Left forelimb (tissue), 1 donor: ENCODE data around the gene TMEM236.

ENCODE experiments used
- DNase-seq: peaks from one replicate; pipeline ENCODE4 v3.0.0-alpha.2; 2018; ENCODE audit warnings: low spot score

Gene TMEM236

DNA sequence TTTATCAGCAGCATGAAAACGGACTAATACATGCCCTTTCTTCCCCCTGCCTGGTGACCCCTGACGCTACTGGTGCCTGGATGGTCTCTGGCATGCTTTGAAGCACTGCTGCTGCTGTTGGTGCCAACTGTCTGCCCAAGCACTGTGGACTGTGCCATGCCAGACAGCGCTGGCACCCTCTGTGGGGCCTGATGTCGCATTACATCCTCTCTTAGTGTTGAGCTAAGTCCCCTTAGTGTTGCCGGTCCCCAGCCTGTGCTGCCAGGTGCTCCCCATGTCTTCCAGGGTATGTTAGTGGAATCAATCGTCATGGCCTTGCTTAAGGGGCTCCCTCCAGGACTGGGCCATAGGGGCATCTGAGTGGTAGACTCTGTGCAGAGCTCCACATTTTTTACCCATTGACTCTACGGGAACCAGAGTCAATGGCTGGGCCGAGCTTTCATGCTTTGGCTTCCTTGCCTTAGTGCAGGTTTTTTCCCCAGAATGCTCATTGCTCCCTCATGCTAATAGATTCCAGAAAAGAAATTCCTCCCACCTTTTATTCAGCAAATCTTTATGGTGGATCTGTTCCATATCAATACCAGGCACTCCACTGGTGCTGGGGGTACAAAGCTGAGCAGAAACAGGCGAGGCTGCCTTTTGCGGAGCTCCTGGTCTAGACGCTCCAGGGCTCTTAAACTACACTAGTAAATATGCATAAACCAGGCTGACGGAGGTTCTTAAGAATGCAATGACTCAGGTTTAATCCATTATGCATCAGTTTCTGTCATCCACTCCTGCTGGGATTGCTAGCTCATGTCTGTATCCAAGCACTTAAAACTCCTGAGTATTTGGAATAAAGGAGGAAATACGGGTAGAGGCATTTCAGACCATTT lies 35.3 kb downstream of the TMEM236 start:
- DNase-seq = no peak

DNA sequence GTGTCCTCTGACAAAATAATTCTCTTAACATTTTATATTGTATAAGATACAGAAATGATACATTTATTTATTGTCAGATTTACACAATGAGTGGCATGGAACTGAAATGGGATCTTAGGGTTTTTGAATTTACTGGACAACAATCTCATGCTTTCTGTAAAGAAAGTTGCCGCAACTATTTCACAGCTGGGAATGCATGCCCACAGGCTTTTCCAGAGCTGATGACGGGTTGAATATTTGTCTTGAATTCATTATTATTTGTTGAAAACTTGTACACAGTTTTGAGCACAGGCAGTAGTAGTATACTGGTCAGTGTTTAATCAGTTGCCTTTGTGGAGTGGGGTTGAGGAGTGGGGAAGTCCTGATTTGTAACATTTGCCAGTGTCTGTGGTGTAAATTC lies 36.6 kb downstream of the TMEM236 start:
- DNase-seq = no peak

DNA sequence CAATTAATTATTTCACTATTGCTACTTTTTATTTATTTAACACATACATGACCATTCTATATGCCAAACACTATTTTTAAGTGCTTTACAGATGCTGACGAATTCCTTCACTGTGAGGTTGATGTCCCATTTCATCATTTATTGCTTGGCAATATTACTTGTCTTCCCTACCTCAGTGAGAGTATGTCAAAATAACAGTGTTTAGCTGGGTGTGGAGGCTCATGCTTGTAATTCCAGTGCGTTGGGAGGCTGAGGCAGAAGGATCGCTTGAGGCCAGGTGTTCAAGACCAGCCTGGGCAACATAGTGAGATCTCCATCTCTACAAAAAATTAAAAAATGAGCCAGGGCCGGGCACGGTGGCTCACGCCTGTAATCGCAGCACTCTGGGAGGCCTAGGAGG lies 37.4 kb downstream of the TMEM236 start:
- no peak for DNase-seq

DNA sequence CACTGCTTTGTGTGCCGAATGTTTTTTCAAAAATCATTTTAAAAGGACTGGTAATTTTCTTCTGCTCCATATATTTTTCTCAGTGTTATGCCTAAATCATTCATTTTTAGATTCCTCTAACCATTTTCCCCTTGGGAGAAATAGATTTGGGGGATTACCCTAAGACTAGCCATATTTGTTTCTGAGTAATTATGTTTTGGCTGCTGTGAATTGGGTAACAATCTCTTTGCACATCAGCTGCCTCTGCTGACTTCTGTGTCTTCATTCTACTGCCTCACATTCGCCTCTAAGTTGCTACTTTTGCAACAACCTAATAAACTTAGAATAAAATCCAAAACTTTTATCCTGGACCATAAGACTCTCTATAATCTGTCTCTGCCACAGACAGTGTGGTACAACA lies 38.6 kb downstream of the TMEM236 start:
- DNase-seq = no peak

DNA sequence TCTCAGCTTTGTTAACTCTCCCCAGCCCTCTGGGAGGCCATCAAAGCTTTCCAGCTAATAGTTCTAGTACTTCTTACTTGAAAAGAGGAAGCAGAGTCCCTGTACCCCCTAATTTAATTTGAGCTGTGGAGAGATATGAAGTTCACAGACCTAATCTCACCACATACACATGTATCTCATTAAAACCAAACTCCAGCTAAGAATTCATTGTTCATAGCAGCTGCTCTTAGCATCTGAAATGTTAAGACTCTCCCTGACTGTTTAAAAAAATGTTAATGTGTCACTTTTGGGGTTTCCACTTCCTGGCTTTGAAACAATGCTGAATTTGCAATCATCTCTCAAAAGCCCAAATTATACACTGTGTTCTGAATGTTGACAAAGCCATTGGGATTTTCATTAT lies 41.0 kb downstream of the TMEM236 start:
- DNase-seq = no peak

DNA sequence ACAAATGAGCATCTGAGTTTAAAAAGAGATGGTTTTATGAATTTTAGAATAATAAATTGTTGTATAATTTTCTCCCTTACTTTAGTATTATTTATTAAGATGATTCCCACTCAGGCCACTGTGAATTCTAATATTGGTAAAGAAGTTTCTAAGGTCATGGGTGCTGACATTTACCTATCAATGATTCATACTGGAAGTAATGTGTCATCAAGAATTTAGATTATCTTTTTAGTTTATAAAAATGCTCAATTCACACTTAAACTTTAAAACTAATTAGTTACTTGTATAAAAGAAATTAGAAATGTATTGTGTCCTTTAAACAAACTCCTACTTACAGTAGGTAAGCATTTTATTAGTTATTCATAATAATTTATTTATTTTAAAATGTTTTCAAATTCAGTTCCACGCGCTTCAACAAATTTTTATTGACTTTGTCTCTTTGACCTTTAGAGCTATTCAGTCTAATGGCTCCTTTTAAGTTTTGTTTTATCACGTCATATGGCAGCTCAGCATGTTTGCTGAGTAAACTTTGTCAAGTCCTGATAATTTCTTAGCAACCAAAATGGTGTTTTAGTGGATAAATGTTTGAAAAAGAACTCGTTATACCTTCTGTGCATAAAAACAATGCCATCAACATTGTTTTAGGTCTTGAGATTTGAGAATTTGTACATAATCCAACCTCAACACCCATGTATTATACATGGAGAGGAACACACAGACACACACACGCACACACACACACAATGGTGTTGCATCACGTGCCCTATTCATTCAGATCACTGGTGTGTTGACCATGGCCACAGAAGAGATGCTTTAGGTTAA lies 42.0 kb downstream of the TMEM236 start:
- DNase-seq = no peak

DNA sequence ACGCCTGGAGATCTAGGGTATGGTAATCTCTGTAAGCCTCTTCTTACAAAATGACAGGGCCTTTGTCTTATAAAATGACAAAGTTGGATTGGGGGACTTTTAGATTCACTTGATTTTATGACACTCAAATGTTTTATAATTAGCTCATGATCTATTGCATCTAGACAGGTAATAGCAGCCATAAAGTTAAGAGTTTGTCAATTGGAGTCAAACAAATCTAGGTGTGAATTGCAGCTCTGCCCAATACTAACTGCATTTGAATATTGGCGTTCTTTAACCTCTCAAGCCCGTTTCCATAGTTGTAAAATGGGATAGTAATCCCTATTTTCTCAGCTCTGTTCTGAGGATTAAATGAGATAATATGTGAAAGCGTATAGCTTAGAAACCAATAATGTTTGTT lies 43.1 kb downstream of the TMEM236 start:
- no peak for DNase-seq

DNA sequence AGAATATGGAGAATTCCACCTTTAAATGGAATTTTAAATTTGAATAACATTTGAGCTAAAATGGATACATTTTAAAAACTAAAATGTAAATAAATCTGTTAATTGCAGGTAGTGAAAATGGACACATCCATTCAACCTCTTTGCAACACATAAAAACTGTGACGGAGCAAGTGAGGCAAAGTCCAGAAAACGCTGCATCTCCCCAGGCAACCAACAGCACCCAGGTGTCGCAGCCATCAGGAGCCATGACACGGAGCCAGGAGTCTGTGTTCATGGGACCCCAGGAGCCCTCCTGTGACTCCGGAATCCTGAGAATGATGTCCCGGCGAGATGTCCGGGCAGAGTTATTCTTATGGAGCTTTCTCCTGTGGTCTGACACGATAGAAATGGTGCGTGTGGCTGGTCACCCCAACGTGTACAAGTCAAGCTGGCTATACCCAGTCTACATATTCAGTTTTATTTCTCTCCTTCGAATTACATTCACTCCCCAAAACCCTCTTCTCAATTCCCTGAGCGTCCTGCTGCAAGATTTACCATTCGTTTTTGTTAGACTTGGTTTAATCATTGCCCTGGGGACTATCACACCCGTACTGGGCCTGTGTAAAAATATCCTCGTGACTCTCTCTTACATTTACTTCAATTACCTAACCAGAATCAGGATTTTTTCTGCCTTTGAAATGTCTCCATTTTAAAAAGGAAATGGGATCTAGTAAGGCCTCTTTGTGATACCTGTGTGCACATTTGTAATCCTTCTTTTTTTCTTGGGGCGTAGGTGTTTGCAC lies 44.0 kb downstream of the TMEM236 start:
- no peak for DNase-seq

DNA sequence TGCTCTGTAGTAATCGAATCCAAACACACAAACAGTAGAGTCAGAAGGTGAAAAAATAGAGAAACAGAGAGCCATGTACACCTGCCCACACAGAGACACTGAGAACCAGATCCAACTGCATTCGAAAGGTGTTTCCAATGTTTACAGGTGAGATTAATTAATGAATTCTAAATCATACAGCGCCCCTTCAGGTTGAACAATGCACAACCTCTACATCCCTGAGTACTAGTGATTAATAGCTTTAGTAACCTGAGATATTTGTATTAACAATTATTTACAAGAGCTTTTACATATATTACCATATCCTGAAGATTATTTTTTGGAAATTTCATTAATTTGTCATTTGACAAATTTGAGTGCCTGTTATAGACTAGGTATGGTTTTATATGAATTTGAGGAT lies 49.5 kb downstream of the TMEM236 start:
- DNase-seq = no peak

DNA sequence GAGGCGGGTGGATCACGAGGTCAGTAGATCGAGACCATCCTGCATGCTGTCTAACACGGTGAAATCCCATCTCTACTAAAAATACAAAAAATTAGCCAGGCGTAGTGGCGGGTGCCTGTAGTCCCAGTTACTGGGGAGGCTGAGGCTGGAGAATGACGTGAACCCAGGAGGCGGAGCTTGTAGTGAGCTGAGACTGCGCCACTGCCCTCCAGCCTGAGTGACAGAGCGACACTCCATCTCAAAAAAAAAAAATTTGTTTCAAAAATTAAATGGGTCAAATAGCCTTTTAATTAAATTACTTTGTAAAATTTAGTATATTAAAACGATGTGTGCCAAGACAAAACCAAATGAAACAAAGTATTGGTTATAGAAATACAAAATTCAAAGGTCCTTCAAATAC lies 50.3 kb downstream of the TMEM236 start:
- DNase-seq = no peak

DNA sequence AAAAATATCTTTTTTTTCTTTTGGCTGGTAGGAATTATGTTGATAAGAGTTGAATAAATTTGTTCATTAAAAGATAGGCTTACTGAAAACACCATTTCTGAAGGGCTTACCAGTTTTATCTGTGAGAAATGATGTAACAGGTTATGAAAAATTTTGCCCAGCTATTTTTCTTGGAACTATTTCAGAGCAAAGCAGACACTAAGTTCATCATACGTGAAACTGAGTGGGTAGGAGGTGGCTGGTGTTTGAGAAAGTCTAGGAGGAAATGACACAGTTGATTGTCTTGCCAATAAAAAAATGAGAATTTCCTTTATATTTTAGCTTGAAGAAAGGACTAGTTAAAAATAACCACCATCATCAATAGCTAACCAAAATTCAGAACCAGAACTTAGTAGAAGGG lies 51.0 kb downstream of the TMEM236 start:
- DNase-seq = no peak

DNA sequence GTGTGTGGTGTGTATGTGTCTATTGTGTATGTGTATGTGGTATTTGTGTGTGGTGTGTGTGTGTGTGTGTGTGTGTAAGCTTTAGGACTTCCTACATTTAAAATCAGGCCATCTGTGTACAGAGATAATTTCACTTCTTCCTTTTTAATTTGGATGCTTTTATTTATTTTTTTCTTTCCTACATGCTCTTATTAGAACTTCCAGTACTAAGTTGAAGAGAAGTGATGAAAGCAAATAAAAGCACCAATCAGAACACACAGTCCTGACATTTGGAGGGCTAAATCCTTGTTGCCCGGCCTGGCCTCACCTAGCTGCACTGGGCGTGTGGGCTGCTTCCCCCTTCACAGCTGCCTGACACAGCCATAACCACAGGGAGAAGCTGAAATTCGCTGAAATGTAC lies 53.3 kb downstream of the TMEM236 start:
- DNase-seq = no peak

DNA sequence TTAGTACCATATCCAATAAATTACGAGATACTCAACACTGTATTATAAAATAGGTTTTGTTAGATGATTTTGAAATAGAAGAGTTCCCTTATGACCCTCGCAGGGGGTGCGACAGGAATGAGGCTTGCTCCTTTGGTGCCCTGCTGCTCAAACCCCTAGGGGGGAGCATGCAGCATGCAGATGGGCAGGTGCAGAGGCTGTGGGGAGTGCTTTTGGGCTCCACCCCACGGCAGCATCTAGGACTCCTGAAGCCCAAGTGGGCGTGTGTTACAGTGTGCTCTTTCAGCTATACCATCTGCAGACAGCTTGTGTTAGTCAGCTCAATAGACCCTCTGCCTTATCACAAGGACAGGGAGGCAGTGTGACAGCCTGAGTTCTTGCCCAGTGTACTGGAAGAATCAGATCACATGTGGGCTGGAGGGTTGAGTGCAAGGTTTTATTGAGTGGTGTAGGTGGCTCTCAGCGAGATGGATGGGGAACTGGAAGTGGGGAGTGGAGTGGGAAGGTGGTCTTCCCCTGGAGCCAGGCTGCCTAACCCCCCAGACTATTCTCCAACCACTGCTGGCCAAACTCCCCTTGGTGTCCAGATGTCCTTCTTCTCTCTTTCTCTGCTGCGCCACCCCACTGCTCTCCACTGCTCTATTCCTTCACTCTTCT lies 54.0 kb downstream of the TMEM236 start:
- DNase-seq = no peak

DNA sequence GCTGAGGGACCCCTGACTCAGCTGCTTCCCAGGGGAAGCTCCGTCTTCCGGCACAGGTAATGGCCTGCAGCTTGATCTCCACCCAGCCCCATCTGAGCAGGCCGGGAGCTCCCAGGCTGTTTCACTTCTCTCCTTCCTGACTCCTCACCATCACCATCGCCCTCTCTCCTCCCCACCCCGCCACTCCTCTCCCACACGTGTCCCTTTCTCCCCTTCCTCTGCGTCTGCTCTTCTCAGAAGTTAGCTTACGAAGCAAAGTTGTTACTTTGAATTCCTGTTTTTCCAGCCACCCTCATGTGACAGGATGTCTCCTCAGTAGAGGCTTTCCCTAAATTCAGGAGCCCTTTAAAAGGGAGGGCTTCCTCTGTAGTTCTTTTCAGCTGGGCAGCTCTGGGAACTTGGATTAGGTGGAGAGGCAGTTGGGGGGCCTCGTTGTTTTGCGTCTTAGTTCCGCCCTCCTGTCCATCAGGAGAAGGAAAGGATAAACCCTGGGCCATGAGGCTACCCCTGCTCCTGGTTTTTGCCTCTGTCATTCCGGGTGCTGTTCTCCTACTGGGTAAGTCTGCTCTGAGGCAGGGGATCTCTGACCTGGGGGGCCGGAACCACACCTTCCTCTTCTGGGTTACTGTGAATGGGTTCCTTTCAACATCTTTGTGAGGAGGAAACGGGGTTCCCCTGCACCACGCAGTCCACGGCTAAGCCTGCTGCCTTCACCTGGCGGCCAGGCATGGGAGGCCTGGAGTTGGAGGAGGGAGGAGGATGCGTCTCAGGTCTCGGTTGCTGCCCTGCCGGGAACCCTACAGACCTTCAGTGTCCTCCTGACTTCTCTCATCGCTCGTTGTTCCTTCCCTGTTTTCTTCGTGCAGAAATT lies 57.2 kb downstream of the TMEM236 start, which contains the start of gene MRC1:
Gene MRC1 (plus strand): TSS at position 378 of the 871 bp plus-strand sequence. CDS start 118 bp downstream, at position 496.
- DNase-seq = no peak

DNA sequence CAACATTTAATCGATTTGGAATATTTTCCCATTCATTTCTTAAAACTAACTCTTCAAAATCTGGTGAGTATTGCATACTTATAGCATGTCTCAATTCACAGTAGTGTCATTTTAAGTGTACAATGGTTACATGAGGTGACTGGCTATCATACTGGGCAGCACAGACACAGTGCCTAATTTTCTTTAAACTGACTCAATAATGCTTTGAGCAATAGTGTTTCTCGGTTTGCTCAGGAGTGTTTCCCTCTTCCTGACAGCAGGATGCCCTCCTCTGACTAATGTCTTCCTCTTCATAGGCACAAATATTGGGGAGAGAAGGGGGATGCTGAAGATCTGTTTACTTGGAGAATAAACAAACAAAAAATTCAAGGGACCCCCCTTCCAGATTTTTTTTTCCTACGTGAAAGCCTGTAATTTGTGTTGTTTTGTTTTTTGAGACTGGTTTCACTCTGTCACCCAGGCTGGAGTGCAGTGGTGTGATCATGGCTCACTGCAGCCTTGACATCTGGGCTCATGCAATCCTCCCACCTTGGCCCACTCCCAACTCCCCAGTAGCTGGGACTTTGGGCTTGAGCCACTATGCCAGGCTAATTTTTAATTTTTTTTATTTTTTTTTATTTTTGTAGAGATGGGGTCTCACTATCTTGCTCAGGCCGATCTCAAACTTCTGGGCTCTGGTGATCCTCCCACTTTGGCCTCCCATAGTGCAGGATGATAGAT lies 59.3 kb downstream of the TMEM236 start:
- DNase-seq = no peak

DNA sequence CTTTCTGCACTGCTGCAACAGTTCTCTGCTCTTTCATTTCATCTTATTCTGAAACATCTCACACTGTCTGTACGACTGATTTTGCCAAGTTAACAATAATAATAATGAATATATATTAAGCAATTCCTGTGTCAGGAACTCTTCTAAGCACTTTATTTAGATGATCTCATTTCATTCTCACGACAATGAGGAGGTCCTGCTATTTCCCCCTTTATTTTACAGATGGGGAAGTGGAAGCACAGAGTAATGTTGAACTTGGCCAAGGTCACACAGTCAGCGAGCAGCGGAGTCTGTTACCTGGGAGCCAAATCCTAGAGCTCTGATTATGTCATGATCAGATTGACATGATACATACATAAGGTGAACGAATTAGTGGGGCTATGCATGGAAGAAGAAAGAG lies 63.0 kb downstream of the TMEM236 start:
- no peak for DNase-seq

DNA sequence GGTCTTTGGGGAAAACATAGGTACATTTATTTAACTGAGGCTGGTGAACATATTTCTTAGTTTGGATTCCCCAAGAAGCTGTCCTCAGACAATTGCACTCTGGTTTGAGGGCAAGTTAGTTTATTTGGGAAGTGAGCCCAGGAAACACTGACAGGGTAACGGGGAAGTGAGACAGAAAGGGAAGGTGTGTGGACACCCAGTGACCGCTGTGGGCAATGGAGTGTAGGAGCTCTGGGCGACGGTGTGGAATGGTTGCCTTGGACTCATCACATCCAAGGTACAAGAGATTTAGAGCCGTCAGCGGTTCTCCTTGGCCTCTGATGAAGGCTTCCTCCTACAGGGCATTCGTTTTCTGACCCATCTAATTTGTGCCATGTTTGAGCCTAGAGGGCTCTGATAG lies 64.2 kb downstream of the TMEM236 start:
- DNase-seq = no peak

DNA sequence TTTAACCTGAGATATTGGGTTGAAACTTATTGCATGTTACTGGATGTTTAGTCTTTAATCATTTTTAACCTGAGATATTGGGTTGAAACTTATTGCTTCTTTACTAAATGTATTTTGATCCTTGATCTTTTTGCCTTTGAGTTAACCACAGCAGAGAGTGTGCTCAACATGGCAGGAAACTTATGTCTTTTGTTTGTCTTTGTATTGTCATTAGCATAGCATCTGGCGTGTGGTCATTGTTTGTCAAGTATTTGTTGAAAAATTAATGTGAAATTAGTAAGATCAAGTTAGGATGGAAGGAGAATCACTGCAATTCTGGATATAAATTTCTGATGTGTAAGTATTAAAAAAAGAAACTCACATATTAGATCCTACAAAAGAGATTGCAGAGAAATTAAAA lies 65.3 kb downstream of the TMEM236 start:
- no peak for DNase-seq

DNA sequence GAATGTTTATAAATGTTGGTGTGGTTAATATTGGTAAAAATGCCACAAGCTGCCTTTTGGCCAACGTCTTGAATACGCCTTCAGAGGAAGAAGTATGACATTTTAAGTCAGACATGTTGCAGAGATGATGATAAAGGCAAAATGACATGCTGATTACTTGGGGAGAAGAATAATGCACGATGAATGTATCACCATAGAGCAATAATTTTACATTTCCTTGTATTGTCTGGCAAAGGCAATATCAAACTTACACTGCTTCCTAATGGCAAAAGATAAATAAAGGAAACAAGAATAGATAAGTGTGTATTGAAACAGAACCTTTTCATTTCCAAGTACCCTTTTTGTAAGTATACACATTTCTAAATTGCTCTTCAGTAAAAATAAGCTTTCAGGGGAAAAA lies 65.8 kb downstream of the TMEM236 start:
- no peak for DNase-seq

DNA sequence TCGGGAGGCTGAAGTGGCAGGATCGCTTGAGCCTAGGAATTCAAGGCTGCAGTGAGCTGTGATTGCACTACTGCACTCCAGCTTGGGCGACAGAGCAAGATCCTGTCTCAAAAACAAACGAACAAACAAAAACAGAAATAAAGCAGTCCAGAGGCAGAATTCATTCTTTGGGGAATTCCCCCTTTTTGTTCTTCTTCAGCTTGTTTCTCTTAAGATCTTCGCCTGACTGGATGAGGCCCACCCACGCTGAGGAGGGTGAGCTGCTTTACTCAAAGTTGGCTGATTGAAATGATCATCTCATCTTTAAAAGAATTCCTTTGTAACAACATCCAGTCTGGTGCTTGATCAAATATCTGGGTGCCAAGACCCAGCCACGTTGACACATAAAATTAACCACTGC lies 67.8 kb downstream of the TMEM236 start:
- no peak for DNase-seq
